Measurements from ENCODE around the gene FCRL6.

FCRL6 gene

DNA sequence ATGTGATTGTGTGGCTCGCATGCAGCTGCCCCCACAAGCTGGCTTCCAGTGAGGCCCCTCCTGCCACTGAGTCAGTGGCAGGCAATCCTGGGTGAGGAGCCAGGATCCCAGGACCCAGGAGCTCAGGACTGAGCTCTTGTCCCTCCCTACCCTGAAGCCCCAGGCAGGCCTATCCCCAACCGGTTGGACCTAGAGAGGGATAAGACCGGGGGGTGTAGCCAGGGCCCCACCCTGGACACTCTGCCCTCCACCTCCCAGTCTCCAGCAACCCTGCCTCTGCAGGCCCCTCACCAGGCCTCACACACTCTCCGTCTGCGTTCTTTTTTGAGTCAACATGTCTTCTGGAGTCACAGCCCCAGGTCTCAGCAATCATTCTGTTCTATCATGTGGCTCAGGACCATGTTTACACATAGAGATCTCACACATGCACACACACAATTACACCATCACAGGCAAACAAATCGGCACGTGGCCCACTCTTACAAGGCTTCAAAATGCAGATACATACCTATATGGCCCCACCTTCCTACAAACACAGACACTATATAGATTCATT, 57.7 kb downstream of the FCRL6 start:
- Histone ChIP-seq H3K9me3 (ENCODE audit: severe bottlenecking) (peaks cover 7% of the 10 kb centered on the region), H3K27me3 (ENCODE audit: insufficient read depth, low read depth, severe bottlenecking) (peaks cover 97% of the 10 kb centered on the region), H3K36me3 (no peaks in the 10 kb centered on the region), H3K4me3 (ENCODE audit: low read depth, low read length) (no peak overlapping the region), H3K27ac (no peak overlapping the region)
- TF ChIP-seq, protein P1, sequence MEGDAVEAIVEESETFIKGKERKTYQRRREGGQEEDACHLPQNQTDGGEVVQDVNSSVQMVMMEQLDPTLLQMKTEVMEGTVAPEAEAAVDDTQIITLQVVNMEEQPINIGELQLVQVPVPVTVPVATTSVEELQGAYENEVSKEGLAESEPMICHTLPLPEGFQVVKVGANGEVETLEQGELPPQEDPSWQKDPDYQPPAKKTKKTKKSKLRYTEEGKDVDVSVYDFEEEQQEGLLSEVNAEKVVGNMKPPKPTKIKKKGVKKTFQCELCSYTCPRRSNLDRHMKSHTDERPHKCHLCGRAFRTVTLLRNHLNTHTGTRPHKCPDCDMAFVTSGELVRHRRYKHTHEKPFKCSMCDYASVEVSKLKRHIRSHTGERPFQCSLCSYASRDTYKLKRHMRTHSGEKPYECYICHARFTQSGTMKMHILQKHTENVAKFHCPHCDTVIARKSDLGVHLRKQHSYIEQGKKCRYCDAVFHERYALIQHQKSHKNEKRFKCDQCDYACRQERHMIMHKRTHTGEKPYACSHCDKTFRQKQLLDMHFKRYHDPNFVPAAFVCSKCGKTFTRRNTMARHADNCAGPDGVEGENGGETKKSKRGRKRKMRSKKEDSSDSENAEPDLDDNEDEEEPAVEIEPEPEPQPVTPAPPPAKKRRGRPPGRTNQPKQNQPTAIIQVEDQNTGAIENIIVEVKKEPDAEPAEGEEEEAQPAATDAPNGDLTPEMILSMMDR (IDR thresholded peaks at IDR 0.05; ENCODE audit: low read depth, low read length): no peak
- DNase-seq: no peak

GRCh38 chr1:159860456-159860855, 58.3 kb downstream of the FCRL6 start:
- H3K9me3 ChIP-seq (ENCODE audit: severe bottlenecking): peaks cover 2% of the 10 kb centered on the region

GRCh38 chr1:159861218-159861617, 59.1 kb downstream of the FCRL6 start:
- H3K36me3 ChIP-seq: no peaks in the 10 kb centered on the region
- H3K27ac ChIP-seq: no peak overlapping the region
- no peak for DNase-seq
- TF ChIP-seq, protein P1 (IDR thresholded peaks at IDR 0.05; ENCODE audit: low read depth, low read length): no peak
- no peak overlapping the region for H3K4me3 ChIP-seq (ENCODE audit: low read depth, low read length)
- peaks cover 93% of the 10 kb centered on the region for H3K27me3 ChIP-seq (ENCODE audit: insufficient read depth, low read depth, severe bottlenecking)
- H3K9me3 ChIP-seq (ENCODE audit: severe bottlenecking): no peaks in the 10 kb centered on the region

More at GRCh38 chr1:159860456-159860855, 58.3 kb downstream of the FCRL6 start:
- peak; percentile 32 for DNase-seq
- Histone ChIP-seq H3K27ac (no peak overlapping the region), H3K36me3 (no peaks in the 10 kb centered on the region), H3K27me3 (ENCODE audit: insufficient read depth, low read depth, severe bottlenecking) (peaks cover 95% of the 10 kb centered on the region), H3K4me3 (ENCODE audit: low read depth, low read length) (no peak overlapping the region)
- TF ChIP-seq, protein P1 (IDR thresholded peaks at IDR 0.05; ENCODE audit: low read depth, low read length): no peak

DNA sequence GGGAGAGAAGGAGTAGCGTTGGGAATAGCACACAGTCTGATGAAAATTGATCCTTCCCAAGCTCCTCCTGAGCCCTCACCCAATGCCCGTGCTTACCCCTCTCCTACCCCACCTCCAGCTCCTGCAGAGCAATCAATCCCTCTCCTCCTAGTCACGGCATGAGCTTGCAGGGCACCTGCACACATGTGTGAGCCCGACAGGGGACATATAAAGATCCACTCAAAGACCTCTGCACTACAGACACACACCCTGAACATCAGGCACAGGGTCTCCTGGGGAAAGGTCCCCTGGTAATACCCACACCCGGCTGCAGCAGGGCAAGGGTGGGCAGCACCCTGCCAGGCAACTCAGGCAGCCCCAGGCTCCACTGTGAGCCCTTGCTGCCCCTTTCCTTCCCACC, 59.9 kb downstream of the FCRL6 start:
- DNase-seq: no peak
- Histone ChIP-seq H3K27ac (no peak overlapping the region), H3K27me3 (ENCODE audit: insufficient read depth, low read depth, severe bottlenecking) (peaks cover 93% of the 10 kb centered on the region), H3K4me3 (ENCODE audit: low read depth, low read length) (no peak overlapping the region), H3K9me3 (ENCODE audit: severe bottlenecking) (peaks cover 2% of the 10 kb centered on the region), H3K36me3 (no peaks in the 10 kb centered on the region)
- TF ChIP-seq, protein P1 (IDR thresholded peaks at IDR 0.05; ENCODE audit: low read depth, low read length): no peak

DNA sequence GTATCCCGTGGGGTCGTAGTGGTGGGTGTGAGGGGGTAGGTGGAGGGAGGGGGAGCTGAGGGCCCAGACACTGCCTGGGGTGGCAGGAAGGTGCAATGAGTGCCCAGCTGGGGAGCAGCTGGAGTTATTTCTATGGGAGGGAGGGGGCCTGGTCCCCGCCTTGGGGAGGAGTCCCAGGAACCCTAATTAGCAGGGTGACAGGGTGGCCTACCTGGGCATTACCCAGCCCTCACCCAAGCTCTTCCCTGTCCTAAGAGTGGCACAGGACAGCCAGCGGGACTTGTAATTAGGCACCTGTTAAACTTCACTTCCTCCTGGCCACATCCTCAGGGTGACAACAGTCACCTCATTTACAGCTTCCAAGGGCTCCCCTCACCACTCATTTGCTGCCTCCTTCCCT, 60.4 kb downstream of the FCRL6 start, which contains the start of gene VSIG8:
Gene VSIG8, minus strand, starts transcription at position 101 of the 400 bp plus-strand sequence. CDS start 136 bp downstream, outside the sequence.
- no peak for DNase-seq
- H3K36me3 ChIP-seq: no peaks in the 10 kb centered on the region
- H3K9me3 ChIP-seq (ENCODE audit: severe bottlenecking): peaks cover 7% of the 10 kb centered on the region
- H3K27me3 ChIP-seq (ENCODE audit: insufficient read depth, low read depth, severe bottlenecking): peaks cover 93% of the 10 kb centered on the region
- H3K4me3 ChIP-seq (ENCODE audit: low read depth, low read length): no peak within 1 kb of the TSS
- TF ChIP-seq, protein P1 (IDR thresholded peaks at IDR 0.05; ENCODE audit: low read depth, low read length): no peak
- no peak within 1 kb of the TSS for H3K27ac ChIP-seq

DNA sequence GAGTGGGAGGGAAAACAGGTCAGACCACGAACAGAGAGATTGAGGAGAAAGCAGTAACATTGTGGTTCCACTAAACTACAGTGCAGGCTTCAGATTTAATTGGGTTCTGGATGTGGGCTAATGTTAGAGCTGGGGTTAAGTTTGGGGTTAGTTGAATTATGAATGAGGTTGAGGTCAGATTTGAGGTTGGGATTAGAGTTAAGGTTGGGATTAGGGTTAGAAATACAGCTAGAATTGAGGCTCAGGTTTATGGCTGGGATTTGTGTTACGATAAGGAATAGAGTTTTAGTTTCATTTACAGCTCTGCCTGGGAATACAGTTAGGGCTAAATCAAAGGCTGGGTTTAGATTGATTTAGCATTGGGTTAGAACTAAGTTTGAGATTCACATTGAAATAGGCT, 62.1 kb downstream of the FCRL6 start:
- TF ChIP-seq, protein P1 (IDR thresholded peaks at IDR 0.05; ENCODE audit: low read depth, low read length): no peak
- no peak overlapping the region for H3K27ac ChIP-seq
- peaks cover 10% of the 10 kb centered on the region for H3K9me3 ChIP-seq (ENCODE audit: severe bottlenecking)
- no peak for DNase-seq
- peaks cover 96% of the 10 kb centered on the region for H3K27me3 ChIP-seq (ENCODE audit: insufficient read depth, low read depth, severe bottlenecking)
- H3K4me3 ChIP-seq (ENCODE audit: low read depth, low read length): no peak overlapping the region
- H3K36me3 ChIP-seq: no peaks in the 10 kb centered on the region
